ENCODE data around the gene ADAM23.

DNA sequence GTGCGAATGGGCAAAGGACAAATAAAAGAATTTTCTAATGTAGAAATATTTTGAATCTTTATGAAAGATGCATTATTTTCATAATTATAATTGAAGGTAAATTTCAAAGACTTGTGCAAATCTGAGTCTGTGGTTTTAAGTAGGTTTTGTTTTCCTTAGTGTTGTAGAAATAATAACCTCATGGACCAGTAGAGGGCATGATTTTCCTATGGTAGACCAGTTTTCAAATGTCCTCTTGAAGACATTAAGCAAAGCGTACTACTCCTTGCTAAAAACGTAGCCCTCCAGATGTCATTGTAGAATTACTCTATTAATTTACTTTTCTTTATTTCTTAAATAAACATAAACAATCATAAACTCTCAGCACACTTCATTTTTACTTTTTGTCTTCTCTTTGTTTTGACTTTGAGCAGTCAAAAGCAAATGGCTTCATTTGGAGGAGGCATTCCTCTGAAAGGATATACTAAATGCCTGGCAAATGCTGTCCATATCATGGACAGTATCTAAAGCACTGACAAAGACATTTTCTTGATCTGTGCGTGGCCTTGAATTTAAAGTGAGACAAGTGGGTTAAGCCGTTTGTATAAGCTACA lies 113.1 kb downstream of the ADAM23 start:
- TF ChIP-seq POLR2AphosphoS5 (IDR thresholded peaks at IDR 0.05; ENCODE audit: borderline replicate concordance, low read depth, low read length), result no peak
- no peak for TF ChIP-seq EZH2 (IDR thresholded peaks at IDR 0.05)
- no peak for TF ChIP-seq FOXP2 (optimal IDR thresholded peaks at IDR 0.05; ENCODE audit: control extremely low read depth, extremely low read length, insufficient read depth)

Data from SK-N-MC (cell line).